Right renal pelvis (tissue), 4 donors: ENCODE data around the gene UBE2D3. TPM values are rescaled to one million over a fixed set of nuclear protein-coding genes. Genes with fewer than 3 reads are reported as not detected.
"Not testable (repeated sequence)": the region's sequence is repeated elsewhere in the genome, so short reads cannot be mapped to it uniquely, and the experiment has no call there.

ENCODE experiments used
- DNase-seq, 4 donors: peaks; one replicate each; pipeline ENCODE4 v3.0.0-alpha.2; 2013; ENCODE audit warnings: low read depth in 4 of 4, low spot score in 3 of 4, missing footprints in 1 of 4
- polyA plus RNA-seq, 4 donors: library from polyadenylated mRNA; unstranded; fragments of 120-200 nt; gene quantifications; one replicate each; pipeline ENCODE4 v1.2.1, GENCODE V29; 2013; ENCODE audit not compliant: insufficient read length in 4 of 4

UBE2D3 gene
- polyA plus RNA-seq, 4 donors: 294 to 371 (median 354) TPM

DNA sequence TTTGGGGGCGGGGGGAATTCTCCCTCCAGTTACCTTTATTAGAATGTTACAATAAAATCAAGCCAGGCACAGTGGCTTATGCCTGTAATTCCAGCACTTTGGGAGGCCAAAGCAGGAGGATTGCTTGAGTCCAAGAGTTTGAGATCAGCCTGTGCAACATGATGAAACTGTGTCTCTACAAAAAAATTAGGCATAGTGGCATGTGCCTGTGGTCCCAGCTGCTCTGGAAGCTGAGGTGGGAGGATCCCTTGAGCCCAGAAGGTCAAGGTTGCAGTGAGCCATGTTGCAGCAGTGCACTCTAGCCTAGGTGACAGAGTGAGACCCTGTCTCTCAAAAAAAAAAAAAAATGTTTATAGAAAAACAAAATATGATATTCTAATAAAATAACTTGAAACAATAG lies 5.3 kb upstream of the UBE2D3 start:
- no peak for DNase-seq

DNA sequence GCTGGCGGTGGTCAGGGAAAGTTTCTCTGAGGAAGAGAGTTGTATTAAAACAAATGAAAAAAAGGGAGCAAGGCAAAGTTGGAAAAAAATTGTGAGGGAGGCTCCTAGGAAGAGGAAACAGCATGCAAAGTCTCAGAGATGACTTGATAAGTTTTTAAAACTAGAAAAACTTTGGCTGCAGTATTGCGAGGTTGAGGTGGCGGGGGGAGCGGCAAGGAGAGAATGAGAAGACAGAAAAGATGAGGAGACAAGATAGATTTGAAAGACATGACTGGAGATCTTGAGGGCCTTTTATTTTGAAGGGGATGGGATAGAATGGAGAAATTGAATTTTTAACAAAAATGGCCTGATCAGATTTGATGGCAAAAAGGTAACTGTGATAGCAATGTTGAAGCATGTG lies 4.8 kb upstream of the UBE2D3 start:
- no peak for DNase-seq

DNA sequence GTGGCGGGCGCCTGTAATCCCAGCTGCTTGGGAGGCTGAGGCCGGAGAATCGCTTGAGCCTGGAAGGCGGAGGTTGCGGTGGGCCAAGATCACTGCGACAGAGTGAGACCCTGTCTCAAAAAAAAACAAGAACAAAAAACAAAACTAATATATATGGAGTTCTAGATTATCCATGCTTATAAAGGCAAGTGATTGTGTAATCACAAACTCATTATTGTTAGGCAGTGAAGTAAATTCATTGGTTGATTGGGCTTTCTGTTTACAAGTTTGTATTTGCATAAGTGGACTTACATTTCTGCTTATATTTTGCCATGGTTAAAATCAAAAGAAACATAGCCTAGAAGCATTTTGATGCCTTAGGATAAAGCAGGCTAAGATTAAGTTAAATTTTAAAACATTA lies 2.5 kb upstream of the UBE2D3 start:
- DNase-seq: no peak

DNA sequence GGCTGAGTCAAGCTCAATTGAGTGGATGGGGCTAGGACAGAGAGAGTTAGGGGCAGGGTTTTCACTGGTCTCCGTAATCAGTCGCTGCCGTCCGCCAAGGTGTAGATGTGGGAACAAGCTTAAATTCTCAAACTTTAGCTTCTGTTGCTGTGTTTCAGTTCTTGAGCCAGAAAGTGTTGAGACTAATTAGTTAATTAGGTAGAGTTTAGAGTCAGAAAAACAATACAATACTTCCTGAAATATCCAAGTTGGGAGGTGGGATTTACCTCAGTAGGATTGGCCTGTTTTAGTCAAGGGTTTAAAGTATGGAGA lies 1.1 kb upstream of the UBE2D3 start:
- DNase-seq: peak in 1 of 4 donors; percentile 5

DNA sequence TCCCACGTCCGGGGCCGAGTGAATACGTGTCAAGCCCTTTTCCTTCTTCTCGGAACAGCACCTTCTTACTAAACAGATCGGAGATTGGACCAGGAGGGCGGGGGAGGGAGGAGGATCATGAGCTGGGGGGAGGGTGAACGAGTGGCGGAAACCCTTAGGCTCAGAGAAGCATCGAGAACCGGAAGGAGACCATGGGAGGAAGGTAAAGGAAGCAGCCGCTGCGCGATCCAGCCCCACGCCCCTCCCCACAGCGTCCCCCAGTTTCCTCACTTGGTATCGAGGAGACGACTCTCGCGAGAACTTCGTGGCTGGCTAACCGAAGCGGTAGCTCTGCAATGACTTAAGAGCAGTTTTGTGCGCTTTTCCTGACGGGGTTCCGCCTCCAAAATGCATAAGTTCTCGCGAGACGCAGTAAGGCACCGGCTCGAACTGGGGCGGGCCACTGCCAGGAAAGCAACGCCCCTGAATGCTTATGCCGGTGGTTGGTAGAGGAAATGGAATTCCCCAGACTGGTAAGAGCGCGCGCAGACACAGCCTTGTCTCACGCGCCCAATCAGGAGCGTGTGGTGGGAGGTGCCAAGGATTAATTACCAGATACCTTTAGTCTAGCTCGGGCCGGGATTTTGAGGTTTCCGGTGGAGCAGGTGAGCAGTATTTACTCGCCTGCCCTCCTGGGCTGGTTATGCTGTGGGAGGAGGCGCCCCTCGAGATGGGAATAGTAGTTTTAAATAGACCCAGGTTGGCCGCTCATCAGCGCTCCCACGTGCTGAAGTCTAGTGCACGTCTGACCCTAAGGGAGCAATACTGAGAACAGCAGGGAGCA lies 534 bp upstream of the UBE2D3 start:
- peak; percentile 99 to 100 (median 100) for DNase-seq

DNA sequence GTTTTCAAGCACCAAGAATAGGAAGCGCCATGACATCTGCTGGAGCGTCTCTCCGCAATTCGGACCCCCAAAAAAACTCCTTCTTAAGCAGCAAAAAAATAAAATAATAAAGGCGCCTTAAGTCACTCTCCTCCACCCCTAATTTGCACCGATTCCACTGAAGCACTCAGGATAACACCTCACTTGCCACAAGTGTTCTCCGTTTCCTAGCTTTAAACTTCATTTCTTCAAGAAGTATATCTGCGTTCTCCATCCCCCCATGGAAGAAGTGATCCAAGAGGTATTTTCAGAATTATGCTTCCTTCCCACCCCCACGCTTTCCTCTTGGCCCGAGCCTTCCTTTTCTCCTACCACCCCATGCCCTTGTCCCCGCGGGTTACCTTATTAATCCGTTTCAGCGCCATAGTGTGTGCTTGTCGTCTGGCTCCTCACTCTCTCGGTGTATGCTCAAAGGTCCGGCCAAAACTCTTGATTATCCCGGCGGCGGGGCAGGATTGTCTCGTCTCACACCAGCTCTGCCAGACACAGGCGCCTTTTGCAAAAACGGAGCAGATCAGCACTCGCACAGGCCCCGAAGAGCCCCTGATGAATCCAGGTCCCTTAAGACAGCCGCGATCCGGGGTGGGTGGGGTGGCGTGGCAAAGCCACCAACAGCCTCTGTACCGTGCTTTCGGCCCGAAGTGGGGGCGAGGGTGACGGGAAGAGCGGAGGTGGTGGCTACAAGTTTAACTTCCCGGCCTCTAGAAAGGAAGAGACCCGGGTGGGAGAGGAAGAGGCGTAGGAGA lies 1.1 kb downstream of the UBE2D3 start:
- DNase-seq: no peak

DNA sequence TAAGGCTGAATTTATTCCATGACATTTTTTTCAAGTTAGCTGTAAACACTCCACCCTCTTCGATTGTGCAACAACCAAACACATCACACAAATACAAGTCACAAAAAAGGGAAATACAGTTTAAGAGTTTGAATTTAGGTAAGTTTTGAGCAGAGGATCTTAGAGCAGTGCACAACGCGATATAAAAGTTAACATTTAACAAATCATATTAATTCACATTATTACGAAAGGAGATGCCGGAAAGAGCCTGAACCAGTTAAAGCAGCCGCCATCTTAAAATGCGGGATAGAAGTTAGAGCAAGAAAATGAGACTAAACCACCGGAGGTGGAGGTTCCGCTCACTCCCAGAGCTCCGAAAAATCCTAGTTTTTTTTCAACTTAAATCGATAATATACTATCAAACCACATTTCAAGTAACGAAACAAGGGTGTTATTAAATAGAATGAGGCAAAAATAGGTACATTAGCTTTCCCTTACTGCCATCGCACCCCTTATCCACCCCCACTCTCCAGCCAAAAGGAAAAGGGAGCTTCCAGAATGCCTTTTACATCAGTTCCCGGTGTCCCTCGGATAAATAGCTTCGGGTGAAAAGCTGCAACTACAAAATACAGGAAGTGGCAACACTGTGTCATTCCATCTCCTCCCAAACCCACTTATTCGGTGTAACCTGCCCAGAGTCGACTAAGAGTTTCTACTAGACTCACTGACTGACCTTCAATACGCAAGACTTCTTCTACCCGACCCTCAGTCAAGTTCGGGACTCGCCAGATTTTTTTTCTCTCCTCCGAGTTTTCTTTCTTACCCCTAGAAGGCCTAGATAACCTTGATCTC lies 1.9 kb downstream of the UBE2D3 start:
- DNase-seq: peak; percentile 33 to 52 (median 48)

DNA sequence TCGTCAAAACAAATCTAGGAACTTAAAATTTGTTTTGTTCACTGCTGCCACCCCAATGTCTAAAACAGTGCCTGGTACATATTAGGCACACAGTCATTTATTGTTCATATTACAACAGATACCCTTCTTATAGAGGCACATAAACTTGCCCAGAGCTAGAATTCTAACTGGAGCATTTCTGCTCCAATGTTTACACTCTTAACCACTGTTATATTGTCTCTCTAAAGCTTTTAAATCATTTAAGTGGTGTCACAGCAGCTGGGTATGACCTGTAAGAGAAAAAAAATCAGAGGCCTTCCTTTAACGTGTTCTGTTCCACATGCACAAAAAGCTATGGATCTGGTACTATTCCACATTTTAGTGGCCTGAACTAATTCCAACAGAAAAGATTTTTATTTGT lies 3.0 kb downstream of the UBE2D3 start:
- no peak for DNase-seq

DNA sequence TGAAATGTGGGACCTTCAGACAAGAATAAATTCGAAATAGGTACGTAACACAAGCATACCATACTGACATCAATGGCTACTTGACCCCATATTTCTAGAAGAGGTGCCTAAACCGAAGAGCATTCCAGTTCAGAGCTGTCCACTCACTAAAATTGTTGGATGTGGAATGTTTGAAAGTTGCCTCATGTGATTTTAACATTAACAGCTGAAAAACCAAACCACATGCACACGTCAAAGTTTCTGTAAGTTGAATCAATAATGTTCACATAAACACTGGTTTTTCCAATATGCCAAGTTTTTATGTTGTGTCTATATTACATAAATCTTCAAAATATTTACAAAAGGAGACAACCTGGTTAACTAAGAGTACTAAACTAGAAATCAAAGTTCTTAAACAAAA lies 3.5 kb downstream of the UBE2D3 start:
- DNase-seq: no peak

DNA sequence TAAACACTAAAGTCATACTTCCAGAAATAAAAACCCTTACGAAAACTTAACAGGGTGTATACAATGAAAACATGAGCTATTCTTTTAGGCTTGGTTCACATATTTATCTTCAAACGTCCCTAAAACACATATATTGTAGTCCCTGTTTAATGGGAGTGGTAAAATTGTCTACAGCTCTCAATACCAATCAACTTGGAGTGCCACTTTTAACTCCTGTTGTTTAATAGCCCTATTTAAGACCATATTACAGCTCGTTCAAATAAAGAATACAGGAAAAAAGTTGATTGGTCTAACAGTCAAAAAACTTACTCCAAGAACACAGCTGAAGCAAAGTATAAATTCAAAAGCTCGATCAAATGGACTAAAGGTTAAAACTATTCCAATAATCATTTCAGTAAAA lies 3.9 kb downstream of the UBE2D3 start:
- DNase-seq: no peak

DNA sequence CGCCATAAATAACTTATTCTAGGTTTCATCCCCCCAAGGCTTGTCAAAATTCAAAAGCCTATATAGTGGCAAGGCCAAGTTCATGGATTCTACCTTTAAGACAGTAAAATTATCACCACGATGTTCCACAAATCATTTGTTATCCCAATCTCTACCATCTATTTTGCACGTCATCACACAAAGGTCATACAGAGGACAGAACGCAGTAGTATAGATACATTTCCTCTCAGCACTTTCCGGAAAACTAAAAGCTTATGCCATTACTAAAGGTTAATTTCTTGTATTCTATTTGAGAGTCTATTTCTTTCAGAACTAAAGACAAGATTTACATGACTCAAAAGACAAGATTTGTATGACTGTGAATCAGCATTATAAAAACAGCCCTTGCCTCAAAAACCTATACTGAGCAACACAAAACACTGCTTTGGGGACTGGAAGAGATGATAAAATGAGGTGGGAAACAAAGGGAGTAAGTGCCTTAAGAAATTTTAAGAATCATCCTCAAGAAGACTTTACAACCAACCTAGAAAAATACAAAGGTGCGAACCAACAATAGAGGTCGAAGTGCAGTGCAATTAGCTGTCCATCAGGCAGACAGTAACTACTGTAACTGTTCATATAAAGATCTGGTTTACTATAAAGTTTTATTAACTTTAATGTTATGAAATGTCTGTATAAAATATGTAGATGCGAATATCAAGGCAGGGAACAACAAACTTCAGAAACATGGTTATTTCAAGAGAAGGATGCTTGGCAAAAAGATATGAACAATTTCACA lies 7.6 kb downstream of the UBE2D3 start:
- no peak for DNase-seq

DNA sequence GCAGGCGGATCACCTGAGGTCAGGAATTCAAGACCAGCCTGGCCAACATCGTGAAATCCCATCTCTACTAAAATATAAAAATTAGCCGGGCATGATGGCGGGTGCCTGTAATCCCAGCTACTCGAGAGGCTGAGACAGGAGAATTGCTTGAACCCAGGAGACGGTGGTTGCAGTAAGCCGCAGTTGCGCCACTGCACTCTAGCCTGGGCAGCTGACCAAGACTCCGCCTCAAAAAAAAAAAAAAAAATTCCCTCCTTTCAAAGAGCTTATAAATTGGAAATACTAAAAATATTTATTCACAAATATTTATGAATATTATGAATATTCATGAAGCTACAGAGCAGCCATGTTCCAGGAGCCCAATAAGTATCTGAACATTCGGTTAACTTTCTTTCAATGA lies 8.3 kb downstream of the UBE2D3 start:
- DNase-seq: not testable (repeated sequence)

DNA sequence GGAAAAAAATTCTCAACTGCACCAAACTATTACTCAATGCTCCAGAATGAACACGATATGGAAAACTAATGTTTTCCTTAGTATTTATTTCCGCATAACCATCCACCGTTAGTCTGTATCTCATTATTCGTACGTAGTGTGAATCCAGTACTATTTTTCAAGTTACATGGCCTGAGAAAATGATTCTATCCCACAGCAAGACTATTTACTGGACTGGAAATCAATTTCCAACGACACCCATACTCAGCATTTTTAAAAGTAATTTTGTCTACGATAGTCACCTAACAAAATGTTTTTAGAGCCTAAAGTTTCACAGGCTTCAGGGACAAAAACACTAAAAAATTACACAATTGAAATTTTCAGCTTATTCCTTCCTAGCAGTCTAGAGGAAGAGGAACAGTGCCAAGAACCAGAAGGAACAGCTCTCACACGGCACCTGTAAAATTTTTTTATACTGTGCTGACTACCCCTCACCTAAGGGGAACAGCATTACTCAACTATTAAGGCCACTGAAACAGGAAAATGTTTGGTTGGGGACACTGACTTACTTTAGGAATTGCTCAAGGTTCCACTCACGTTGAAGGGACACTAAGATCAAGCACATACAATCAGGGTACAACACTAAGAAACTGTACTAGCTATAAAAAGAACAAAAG lies 9.6 kb downstream of the UBE2D3 start:
- no peak for DNase-seq

DNA sequence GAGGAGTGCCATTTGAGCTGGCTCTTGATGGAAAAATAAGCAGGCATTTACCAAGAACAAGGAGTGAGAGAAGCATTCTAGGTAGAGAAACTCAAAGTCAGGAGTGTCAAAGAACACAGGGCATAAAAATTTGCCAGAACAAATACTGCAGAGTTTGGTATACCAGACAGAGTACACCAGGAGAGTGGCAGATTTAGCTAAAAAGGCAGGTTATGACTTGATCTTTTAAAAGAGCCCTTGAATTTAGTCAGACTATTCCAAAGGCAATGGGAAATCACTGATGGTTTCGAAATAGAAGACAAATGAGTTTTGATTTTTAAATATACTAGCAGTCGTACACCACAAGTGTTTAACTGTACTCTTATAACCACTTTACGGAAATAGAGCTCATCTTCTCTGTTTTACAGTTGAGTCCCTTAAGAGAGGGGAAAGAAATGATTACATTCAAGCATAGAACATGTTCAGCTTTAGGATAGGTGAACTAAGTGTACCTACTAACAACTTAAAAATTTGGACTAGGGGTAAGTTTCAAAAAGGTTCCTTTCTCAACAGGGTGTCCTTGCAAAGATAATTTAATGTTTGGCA lies 10.2 kb downstream of the UBE2D3 start:
- DNase-seq: no peak

DNA sequence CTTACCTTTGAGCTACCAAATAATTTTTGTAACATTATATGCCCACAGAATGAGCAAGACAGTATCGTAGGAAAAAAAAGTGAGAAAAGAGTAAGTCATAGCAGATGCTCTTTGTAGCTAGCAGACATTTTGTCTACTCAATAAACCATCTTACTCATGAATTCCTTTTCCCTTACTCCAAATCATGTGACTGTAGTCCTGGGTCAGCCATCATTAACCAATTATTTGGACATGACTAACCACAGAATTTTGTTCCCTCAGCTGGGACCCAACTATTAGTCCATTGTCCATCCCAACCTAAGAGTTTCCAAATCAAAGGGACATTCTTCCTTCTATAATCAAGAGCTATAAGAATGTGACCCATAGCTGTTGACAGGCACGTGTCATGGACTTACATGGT lies 11.4 kb downstream of the UBE2D3 start:
- DNase-seq: no peak

DNA sequence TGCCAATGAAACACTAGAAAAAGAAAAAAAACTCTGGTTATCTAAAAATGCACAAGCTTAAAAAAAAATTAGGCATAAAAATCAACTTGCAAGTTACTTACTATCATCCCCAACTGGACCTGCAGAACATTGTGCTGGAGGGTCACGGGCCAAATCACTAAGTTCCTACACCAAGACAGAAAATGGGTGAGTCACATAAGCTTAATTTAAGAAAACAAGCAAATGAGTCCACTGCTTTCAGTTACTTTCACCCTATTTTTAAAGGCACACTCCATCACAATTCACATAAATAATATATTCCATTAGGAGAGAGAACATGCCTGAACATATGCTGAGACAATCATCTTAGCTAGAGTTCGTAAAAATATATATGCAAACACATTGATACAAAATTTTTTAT lies 17.7 kb downstream of the UBE2D3 start:
- DNase-seq: no peak

DNA sequence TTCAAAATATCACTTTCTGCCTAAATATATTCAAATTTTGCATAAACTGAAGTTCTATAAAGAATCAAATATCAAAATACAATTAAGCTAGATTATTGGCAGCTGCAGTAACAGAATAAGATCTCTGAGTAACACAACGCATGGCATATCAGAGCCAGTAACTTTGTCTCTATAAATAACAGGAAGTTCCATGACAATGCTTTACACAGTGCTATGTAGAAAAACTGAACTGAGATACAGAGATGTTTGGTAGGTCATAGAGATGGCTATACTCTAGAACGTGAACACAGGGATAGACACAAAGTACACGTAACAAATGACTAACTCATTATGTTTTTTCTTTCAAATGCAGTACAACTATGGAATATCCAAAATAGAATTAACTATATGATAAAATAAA lies 18.2 kb downstream of the UBE2D3 start:
- no peak for DNase-seq

DNA sequence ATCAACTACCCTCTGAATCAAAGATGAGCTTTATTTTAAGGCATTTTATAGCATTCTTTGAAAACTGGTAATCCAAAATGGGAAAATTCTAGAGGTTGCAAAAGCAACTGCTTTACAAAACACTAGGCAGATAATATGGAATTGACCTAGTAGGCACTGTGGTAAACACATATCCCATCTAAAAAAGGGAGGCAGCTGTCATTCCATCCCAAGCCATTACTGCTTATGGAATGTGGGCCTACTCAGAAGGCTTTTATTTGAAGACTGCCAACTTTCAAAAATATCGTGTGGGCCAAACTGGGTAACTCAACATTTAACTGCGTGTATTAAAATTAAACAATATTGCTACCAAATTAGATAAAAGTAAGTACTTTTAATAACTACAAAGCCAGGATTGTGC lies 19.3 kb downstream of the UBE2D3 start:
- no peak for DNase-seq

DNA sequence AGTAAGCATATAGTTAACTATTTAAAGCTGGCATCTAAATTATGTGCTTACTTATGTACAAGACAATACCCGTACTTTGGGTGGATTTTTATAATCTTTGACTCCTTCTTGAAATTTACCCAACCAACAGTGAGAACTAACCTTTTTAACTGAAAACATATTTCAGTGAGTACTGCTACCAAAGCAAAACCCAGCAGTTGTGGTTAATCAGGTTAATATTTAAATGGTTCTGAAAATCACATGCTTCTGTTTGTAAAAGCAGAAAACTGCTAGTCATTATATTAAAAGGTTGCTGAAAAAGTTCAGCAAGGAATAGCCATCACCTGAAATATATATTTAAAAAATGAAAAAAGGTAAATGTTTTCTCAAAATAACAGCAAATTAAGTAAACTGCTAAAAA lies 20.0 kb downstream of the UBE2D3 start:
- DNase-seq: no peak

DNA sequence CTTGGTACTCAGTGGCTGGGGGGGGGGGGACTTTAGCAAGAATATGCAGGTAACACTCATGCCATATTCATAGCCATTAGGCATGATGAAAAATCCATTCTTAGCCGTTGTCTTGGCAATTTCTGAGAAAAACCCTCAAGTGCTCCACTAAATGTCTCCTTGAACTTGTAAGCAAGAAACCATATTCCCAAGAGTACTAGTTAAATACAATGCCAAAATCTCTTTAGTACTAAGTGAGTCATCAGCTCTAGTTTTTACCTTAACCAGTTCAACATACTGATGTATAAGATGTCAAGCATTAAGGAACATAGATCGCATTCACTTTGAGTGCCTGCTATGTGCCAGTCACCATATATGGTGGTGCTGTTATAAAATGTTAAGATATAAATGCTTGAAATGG lies 27.5 kb downstream of the UBE2D3 start:
- DNase-seq: no peak
